GM12875 (cell line): ENCODE results near the gene YKT6.
"Not testable (repeated sequence)": the region's sequence is repeated elsewhere in the genome, so short reads cannot be mapped to it uniquely, and the experiment has no call there.

Source experiments
- H3K4me3 ChIP-seq: one replicate; pipeline ENCODE4 v1.5.1; 2011; ENCODE audit warnings: low read depth, low read length, control low read depth
- CTCF ChIP-seq: IDR thresholded peaks from 2 replicates; pipeline ENCODE4 v1.5.1; 2011; ENCODE audit warnings: low read depth, mild to moderate bottlenecking, control low read depth, inconsistent platforms, low read length, moderate library complexity, borderline replicate concordance; ENCODE audit not compliant: insufficient read depth

YKT6 gene

DNA sequence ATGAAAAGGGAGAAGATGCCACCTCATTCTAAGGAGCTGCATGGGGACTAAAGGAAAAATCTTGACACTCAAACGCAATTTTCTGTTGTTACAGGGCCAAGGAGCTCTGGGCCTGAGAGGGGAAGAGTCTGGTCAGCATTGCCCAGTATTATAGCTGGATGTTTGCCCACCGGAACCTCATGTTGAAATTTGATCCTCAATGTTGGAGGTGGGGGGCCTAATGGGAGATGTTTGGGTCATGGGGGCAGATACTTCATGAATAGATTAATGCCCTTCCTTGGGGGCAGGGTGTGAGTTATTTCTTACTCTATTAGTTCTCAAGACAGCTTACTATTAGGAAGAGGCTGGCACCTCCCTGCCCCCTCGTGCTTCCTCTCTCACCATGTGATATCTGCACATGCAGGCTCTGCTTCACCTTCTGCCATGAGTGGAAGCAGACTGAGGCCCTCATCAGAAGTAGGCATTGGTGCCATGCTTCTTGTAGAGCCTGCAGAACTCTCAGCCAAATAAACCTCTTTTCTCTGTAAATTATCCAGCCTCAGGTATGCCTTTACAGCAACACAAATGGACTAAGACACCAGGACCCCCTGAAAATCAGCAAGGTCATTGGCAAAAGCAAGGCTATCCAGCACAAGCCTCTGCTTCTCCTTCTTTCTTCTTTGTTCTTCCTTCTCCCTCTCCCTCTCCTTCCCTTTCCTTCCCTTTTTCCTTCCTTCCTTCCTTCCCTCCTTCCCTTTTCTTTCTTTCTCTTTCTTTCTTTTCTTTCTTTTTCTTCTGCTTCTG is 26.7 kb upstream of the YKT6 start:
- no peak for TF ChIP-seq CTCF
- no peak overlapping the region for H3K4me3 ChIP-seq

DNA sequence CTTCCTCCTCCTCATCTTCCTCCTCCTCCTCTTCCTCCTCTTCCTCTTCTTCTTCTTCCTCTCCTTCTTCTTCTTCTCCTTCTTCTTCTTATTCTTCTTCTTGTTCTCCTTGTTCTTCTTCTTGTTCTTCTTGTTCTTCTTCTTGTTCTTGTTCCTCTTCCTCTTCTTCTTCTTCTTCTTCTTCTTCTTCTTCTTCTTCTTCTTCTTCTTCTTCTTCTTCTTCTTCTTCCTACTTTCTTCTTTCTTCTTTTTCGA is 26.2 kb upstream of the YKT6 start:
- not testable (repeated sequence) for H3K4me3 ChIP-seq

GRCh38 chr7:44175730-44176129 is 25.0 kb upstream of the YKT6 start:
- no peak overlapping the region for H3K4me3 ChIP-seq
- TF ChIP-seq CTCF = no peak

DNA sequence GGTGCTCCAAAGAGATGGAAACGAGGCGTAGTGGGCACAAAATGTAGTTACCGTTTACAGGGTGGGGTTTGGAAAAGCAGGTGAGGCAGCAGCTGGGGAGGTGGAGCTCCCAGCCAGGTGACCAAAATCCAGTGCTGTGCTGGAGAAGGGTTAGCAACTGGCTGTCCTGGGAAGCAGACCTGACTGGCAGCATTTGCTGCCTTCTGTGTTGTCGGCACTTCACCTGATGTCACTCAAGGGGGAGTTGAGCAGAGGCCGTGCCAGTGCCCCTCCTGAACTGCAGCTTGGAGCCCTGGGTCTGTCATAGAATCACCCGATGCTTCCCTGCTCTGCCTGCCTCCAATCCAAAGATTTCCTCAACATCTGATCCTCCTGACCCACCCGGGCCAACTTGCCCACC is 24.3 kb upstream of the YKT6 start:
- no peak overlapping the region for H3K4me3 ChIP-seq
- no peak for TF ChIP-seq CTCF

- TF ChIP-seq CTCF = no peak
- no peak overlapping the region for H3K4me3 ChIP-seq
Measured at GRCh38 chr7:44177570-44178131, 23.1 kb upstream of the YKT6 start.

DNA sequence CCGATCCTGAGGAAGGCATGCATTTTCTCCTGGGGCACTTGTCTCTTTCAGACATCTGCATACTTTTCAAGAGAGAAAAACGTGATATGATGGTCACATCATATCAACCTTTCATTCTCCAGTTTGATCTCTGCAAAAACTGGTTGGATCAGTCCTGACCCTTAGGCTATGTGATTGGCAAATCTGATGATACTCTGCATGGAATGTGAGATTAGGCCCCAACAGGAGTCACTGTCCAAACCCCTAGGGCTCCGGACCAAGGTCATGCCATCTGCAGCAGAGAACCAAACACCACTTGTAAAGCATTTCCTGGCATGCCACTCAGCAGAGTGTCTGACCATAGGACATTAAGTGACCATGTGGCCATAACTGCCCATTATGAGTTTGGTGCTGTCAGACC is 20.1 kb upstream of the YKT6 start:
- H3K4me3 ChIP-seq = no peak overlapping the region
- no peak for TF ChIP-seq CTCF

GRCh38 chr7:44182827-44183226 is 18.0 kb upstream of the YKT6 start:
- H3K4me3 ChIP-seq = no peak overlapping the region
- TF ChIP-seq CTCF = no peak
